ENCODE measurements around the gene MAN2C1. TPM values are rescaled to one million over a fixed set of nuclear protein-coding genes. Genes with fewer than 3 reads are reported as not detected.
A peak's percentile ranks its signal among the peaks of the same experiment; 100 is the strongest.

The MAN2C1 gene
- total and polyA plus RNA-seq, 8 donors: 63.7 to 509 (median 109) TPM

DNA sequence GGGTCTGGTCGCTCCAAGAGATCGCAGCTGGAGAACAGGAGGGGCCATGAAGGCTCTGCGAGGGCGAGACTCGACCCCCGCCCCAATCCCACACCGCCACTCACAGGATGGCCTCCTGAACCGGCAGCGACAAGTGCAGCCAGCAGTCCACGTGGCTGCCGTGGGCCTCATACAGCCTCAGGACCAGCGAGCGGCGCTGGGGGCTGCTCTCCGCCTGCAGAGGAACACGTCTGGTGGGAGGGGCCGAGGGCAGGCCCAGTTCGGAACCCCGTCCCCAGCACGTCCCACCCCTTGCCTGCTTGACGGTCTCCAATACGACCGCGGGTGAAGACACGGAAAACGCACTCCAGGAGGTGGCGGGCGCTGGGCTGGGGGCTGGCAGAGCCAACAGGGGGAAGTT, 12.4 kb downstream of the MAN2C1 start:
- Histone ChIP-seq H3K27me3 (no peaks in the 10 kb centered on the region), H3K27ac (no peak overlapping the region), H3K9me3 (no peaks in the 10 kb centered on the region), H3K4me3 (no peak overlapping the region), H3K36me3 (peaks cover 0 to 24% (median 8%) of the 10 kb centered on the region in 3 donors), H3K4me1 (no peaks in the 10 kb centered on the region)
- no peak for FAIRE-seq
- intact Hi-C loops (cut with DNase I): no loop called here
- no peak for DNase-seq
- ATAC-seq: no peak
- TF ChIP-seq CTCF (IDR thresholded peaks at IDR 0.05): no peak
- WGBS, 2 donors: 89 to 94% methylated on average over 28 of the region's 28 CpGs

- TF ChIP-seq CTCF (IDR thresholded peaks at IDR 0.05): no peak
- Histone ChIP-seq H3K9me3 (no peaks in the 10 kb centered on the region), H3K4me3 (no peak overlapping the region), H3K4me1 (no peaks in the 10 kb centered on the region), H3K27ac (no peak overlapping the region), H3K36me3 (peaks cover 0 to 19% (median 8%) of the 10 kb centered on the region in 3 donors), H3K27me3 (no peaks in the 10 kb centered on the region)
- intact Hi-C loops (cut with DNase I): no loop called here
- no peak for ATAC-seq
- FAIRE-seq: no peak
- WGBS, 2 donors: 92 to 98% methylated on average over 4 of the region's 4 CpGs
- no peak for DNase-seq
Measured at GRCh38 chr15:75355369-75355768, 13.0 kb downstream of the MAN2C1 start.

GRCh38 chr15:75354454-75354853, 14.0 kb downstream of the MAN2C1 start:
- TF ChIP-seq CTCF (IDR thresholded peaks at IDR 0.05): no peak
- no peaks in the 10 kb centered on the region for H3K27me3 ChIP-seq
- no peaks in the 10 kb centered on the region for H3K4me1 ChIP-seq
- H3K27ac ChIP-seq: no peak overlapping the region
- H3K36me3 ChIP-seq: peaks cover 0 to 16% (median 8%) of the 10 kb centered on the region in 3 donors
- DNase-seq: peak in 1 of 6 donors; percentile 46
- ATAC-seq: no peak
- H3K9me3 ChIP-seq: no peaks in the 10 kb centered on the region
- FAIRE-seq: no peak
- no peak overlapping the region for H3K4me3 ChIP-seq
- WGBS, 2 donors: 83 to 89% methylated on average over 7 of the region's 7 CpGs
- intact Hi-C loops (cut with DNase I): no loop called here

- Histone ChIP-seq H3K27ac (no peak overlapping the region), H3K4me3 (no peak overlapping the region), H3K4me1 (peaks cover 0 to 7% (median 0%) of the 10 kb centered on the region in 3 donors), H3K27me3 (no peaks in the 10 kb centered on the region), H3K36me3 (peaks cover 0 to 13% (median 8%) of the 10 kb centered on the region in 3 donors), H3K9me3 (no peaks in the 10 kb centered on the region)
- FAIRE-seq (no peak), DNase-seq (no peak), ATAC-seq (no peak)
- intact Hi-C loops (cut with DNase I): no loop called here
- TF ChIP-seq CTCF (IDR thresholded peaks at IDR 0.05): no peak
- 89 to 90% methylated on average over 7 of the region's 7 CpGs for WGBS, 2 donors
Measured at GRCh38 chr15:75353604-75354003, 14.8 kb downstream of the MAN2C1 start.

- TF ChIP-seq CTCF (IDR thresholded peaks at IDR 0.05): no peak
- 89 to 90% methylated on average over 16 of the region's 16 CpGs for WGBS, 2 donors
- DNase-seq (no peak), FAIRE-seq (no peak), ATAC-seq (no peak)
- Histone ChIP-seq H3K36me3 (peaks cover 0 to 13% (median 8%) of the 10 kb centered on the region in 3 donors), H3K27ac (no peak overlapping the region), H3K4me3 (no peak overlapping the region), H3K27me3 (no peaks in the 10 kb centered on the region), H3K4me1 (peaks cover 0 to 7% (median 0%) of the 10 kb centered on the region in 3 donors), H3K9me3 (no peaks in the 10 kb centered on the region)
- intact Hi-C loops (cut with DNase I): no loop called here
Measured at GRCh38 chr15:75352186-75353080, 16.0 kb downstream of the MAN2C1 start.
